CD4-positive, CD25-positive, alpha-beta regulatory T cell (primary cell): ENCODE measurements around the gene ATP6V1E1. TPM values are rescaled to one million over a fixed set of nuclear protein-coding genes. Genes with fewer than 3 reads are reported as not detected.

Source experiments
- ATAC-seq, 2 donors: fragments of 150-1000 bp; cut with Tn5 transposase; one replicate each; pipeline ENCODE4 v1.10.0; 2021; ENCODE audit warnings: low read depth in 2 of 2, moderate number of reproducible peaks in 2 of 2, moderate library complexity in 1 of 2
- DNase-seq, 3 donors: peaks; one replicate each; pipeline versions ENCODE4 v3.0.0 to v3.0.0-alpha.2; 2012 to 2022; ENCODE audit warnings: mixed read lengths in 1 of 3
- H3K27ac ChIP-seq: one replicate; pipeline ENCODE4 v1.7.0; 2013; ENCODE audit warnings: mild to moderate bottlenecking, low read length; ENCODE audit not compliant: insufficient read depth, poor library complexity, severe bottlenecking
- H3K27me3 ChIP-seq: one replicate; pipeline ENCODE4 v1.7.0; 2013; ENCODE audit warnings: low read length; ENCODE audit not compliant: control insufficient read depth, insufficient read depth
- H3K36me3 ChIP-seq: one replicate; pipeline ENCODE4 v1.7.0; 2013; ENCODE audit warnings: mild to moderate bottlenecking, low read length, moderate library complexity; ENCODE audit not compliant: control insufficient read depth, insufficient read depth
- H3K4me1 ChIP-seq: 2 replicates; pipeline ENCODE4 v1.7.0; 2013; ENCODE audit warnings: mild to moderate bottlenecking, low read length; ENCODE audit not compliant: insufficient read depth, control insufficient read depth, poor library complexity, severe bottlenecking
- H3K4me3 ChIP-seq: one replicate; pipeline ENCODE4 v1.7.0; 2013; ENCODE audit warnings: low read depth, mild to moderate bottlenecking, low read length, moderate library complexity
- H3K9me3 ChIP-seq, 2 experiments: 1 replicate in 1 of 2; 2 replicates in 1 of 2; pipeline ENCODE4 v1.7.0; 2013; ENCODE audit warnings: low read length in 2 of 2, mild to moderate bottlenecking in 1 of 2, moderate library complexity in 1 of 2; ENCODE audit not compliant: control insufficient read depth in 2 of 2
- H3K27ac Mint-ChIP-seq, 3 donors: one replicate each; pipeline ENCODE4 v1.8.0; 2020 to 2022; ENCODE audit warnings: mild to moderate bottlenecking in 3 of 3, mixed read lengths in 3 of 3, moderate library complexity in 2 of 3
- H3K27me3 Mint-ChIP-seq: one replicate; pipeline ENCODE4 v1.8.0; 2022; ENCODE audit warnings: mild to moderate bottlenecking, mixed read lengths
- H3K36me3 Mint-ChIP-seq: one replicate; pipeline ENCODE4 v1.8.0; 2020; ENCODE audit warnings: mixed read lengths
- H3K4me1 Mint-ChIP-seq, 4 donors: one replicate each; pipeline ENCODE4 v1.8.0; 2020 to 2022; ENCODE audit warnings: mixed read lengths in 4 of 4, mild to moderate bottlenecking in 1 of 4
- H3K4me3 Mint-ChIP-seq, 4 donors: one replicate each; pipeline ENCODE4 v1.8.0; 2020 to 2022; ENCODE audit warnings: mild to moderate bottlenecking in 4 of 4, mixed read lengths in 4 of 4, moderate library complexity in 3 of 4
- H3K9me3 Mint-ChIP-seq, 7 donors: one replicate each; pipeline ENCODE4 v1.8.0; 2020 to 2022; ENCODE audit warnings: mixed read lengths in 7 of 7, mild to moderate bottlenecking in 3 of 7, moderate library complexity in 2 of 7
- polyA plus RNA-seq, 4 donors: library from polyadenylated mRNA; unstranded; fragments of 300-500 nt; fragmentation: Illumina TruSeq; gene quantifications; one replicate each; pipeline ENCODE4 v1.2.3, GENCODE V29; 2021
- total RNA-seq: library from RNA; stranded (reverse); gene quantifications from one replicate; pipeline ENCODE4 v1.2.3, GENCODE V29; 2022

ATP6V1E1 gene
- total and polyA plus RNA-seq, 5 donors from 2014 or later = 68.6 to 138 (median 124) TPM

DNA sequence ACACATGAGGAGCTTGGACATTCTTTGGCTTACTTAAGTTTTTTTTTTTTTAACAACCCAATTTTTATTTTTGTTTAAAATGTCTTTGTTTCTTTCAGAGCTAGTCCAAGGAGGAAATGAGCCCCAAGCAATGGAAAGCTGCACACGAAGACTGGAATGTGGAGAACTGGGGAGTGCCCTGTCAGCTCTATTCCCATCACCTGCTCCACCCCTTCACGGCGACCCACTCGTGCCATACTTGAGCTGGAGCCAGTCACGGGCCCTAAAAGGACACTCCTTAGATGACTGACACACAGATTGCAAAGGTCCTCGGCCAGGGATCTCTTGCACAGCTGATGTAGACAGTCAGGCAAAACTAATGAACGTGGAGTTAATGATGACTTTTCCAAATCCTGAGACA lies 75.8 kb downstream of the ATP6V1E1 start:
- Mint-ChIP-seq H3K4me3 (no peak overlapping the region), H3K27ac (no peak overlapping the region), H3K36me3 (no peaks in the 10 kb centered on the region), H3K27me3 (no peaks in the 10 kb centered on the region), H3K4me1 (no peaks in the 10 kb centered on the region), H3K9me3 (peaks cover 0 to 2% (median 0%) of the 10 kb centered on the region in 7 donors)
- Histone ChIP-seq H3K4me1 (no peaks in the 10 kb centered on the region), H3K36me3 (no peaks in the 10 kb centered on the region), H3K4me3 (no peak overlapping the region), H3K27ac (no peak overlapping the region), H3K27me3 (peaks cover 3% of the 10 kb centered on the region), H3K9me3 (no peaks in the 10 kb centered on the region)
- DNase-seq = no peak
- ATAC-seq = no peak

DNA sequence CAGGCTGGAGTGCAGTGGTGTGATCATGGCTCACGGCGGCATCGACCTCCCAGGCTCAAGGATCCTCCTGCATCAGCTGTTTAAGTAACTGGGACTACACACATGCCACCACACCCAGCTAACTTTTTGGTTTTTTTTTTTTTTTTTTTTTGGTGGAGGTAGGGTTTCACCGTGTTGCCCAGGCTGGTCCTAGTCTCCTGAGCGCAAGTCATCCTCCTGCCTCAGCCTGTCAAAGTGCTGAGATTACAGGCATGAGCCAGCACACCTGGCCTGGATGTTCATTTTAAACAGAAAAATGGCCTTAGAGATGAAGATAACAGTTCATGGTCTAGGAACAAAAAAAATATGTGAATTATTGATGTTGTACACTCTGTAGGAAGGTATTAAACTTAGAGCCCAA lies 78.9 kb downstream of the ATP6V1E1 start:
- no peaks in the 10 kb centered on the region for H3K36me3 Mint-ChIP-seq
- H3K9me3 Mint-ChIP-seq = peaks cover 0 to 2% (median 0%) of the 10 kb centered on the region in 7 donors
- H3K4me1 ChIP-seq = no peaks in the 10 kb centered on the region
- DNase-seq (no peak), ATAC-seq (no peak)
- H3K27ac Mint-ChIP-seq = no peak overlapping the region
- H3K27me3 Mint-ChIP-seq = no peaks in the 10 kb centered on the region
- H3K36me3 ChIP-seq = no peaks in the 10 kb centered on the region
- H3K4me3 Mint-ChIP-seq = no peak overlapping the region
- no peak overlapping the region for H3K27ac ChIP-seq
- H3K4me3 ChIP-seq = no peak overlapping the region
- no peaks in the 10 kb centered on the region for H3K4me1 Mint-ChIP-seq
- peaks cover 3% of the 10 kb centered on the region for H3K27me3 ChIP-seq
- H3K9me3 ChIP-seq = no peaks in the 10 kb centered on the region

DNA sequence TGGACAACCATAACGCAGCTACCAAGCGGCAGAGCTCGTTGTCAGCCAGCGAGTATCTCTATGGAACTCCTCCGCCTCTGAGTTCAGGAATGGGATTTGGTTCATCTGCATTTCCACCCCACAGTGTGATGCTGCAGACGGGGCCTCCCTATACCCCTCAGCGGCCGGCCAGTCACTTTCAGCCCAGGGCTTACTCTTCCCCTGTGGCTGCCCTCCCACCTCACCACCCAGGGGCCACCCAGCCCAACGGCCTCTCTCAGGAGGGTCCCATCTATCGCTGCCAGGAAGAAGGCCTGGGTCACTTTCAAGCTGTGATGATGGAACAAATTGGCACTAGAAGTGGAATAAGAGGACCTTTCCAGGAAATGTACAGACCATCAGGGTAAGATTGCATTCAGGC lies 79.4 kb downstream of the ATP6V1E1 start:
- Histone ChIP-seq H3K4me3 (no peak overlapping the region), H3K27ac (no peak overlapping the region), H3K27me3 (peaks cover 3% of the 10 kb centered on the region), H3K4me1 (no peaks in the 10 kb centered on the region), H3K9me3 (no peaks in the 10 kb centered on the region), H3K36me3 (no peaks in the 10 kb centered on the region)
- ATAC-seq = no peak
- Mint-ChIP-seq H3K36me3 (no peaks in the 10 kb centered on the region), H3K4me1 (no peaks in the 10 kb centered on the region), H3K27me3 (no peaks in the 10 kb centered on the region), H3K27ac (no peak overlapping the region), H3K4me3 (no peak overlapping the region), H3K9me3 (peaks cover 0 to 2% (median 0%) of the 10 kb centered on the region in 7 donors)
- no peak for DNase-seq

DNA sequence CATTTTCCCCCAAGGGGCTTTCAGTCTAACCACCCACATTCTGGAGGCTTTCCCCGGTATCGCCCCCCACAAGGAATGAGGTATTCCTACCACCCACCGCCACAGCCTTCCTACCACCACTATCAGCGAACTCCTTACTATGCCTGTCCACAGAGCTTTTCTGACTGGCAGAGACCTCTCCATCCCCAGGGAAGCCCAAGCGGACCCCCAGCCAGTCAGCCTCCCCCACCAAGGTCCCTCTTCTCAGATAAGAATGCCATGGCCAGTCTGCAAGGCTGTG lies 79.9 kb downstream of the ATP6V1E1 start:
- Histone ChIP-seq H3K27ac (no peak overlapping the region), H3K4me1 (no peaks in the 10 kb centered on the region), H3K9me3 (no peaks in the 10 kb centered on the region), H3K36me3 (no peaks in the 10 kb centered on the region), H3K27me3 (peaks cover 3% of the 10 kb centered on the region), H3K4me3 (no peak overlapping the region)
- DNase-seq = no peak
- no peaks in the 10 kb centered on the region for H3K36me3 Mint-ChIP-seq
- H3K4me1 Mint-ChIP-seq = no peaks in the 10 kb centered on the region
- peaks cover 0 to 2% (median 0%) of the 10 kb centered on the region in 7 donors for H3K9me3 Mint-ChIP-seq
- H3K27ac Mint-ChIP-seq = peak overlapping the region in 1 of 3 donors; percentile 26
- ATAC-seq = no peak
- H3K27me3 Mint-ChIP-seq = no peaks in the 10 kb centered on the region
- no peak overlapping the region for H3K4me3 Mint-ChIP-seq

DNA sequence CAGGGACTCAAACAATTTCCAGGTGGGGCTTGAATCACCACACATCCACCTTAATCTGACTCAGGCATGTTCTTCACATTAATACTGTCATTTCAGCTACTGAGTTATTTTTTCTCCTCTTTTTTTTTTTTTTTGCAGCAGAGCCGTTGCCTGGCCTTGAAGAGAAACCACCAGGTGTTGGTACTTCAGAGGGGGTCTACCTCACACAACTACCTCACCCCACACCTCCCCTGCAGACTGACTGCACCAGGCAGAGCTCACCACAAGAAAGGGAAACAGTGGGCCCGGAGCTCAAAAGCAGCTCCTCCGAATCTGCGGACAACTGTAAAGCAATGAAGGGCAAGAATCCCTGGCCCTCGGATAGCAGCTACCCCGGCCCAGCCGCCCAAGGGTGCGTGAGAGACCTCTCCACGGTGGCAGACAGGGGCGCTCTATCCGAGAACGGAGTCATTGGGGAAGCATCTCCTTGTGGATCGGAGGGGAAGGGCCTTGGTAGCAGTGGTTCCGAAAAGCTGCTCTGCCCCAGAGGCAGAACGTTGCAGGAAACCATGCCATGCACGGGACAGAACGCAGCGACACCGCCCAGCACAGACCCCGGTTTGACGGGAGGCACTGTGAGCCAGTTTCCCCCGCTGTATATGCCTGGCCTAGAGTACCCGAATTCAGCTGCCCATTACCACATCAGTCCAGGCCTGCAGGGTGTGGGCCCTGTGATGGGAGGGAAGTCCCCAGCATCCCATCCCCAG lies 80.4 kb downstream of the ATP6V1E1 start:
- no peaks in the 10 kb centered on the region for H3K9me3 ChIP-seq
- no peak overlapping the region for H3K27ac ChIP-seq
- peaks cover 0 to 2% (median 0%) of the 10 kb centered on the region in 7 donors for H3K9me3 Mint-ChIP-seq
- no peaks in the 10 kb centered on the region for H3K4me1 Mint-ChIP-seq
- no peaks in the 10 kb centered on the region for H3K4me1 ChIP-seq
- H3K4me3 ChIP-seq = no peak overlapping the region
- no peaks in the 10 kb centered on the region for H3K36me3 Mint-ChIP-seq
- no peaks in the 10 kb centered on the region for H3K27me3 Mint-ChIP-seq
- H3K4me3 Mint-ChIP-seq = no peak overlapping the region
- H3K36me3 ChIP-seq = no peaks in the 10 kb centered on the region
- ATAC-seq (no peak), DNase-seq (no peak)
- H3K27me3 ChIP-seq = no peaks in the 10 kb centered on the region
- no peak overlapping the region for H3K27ac Mint-ChIP-seq

DNA sequence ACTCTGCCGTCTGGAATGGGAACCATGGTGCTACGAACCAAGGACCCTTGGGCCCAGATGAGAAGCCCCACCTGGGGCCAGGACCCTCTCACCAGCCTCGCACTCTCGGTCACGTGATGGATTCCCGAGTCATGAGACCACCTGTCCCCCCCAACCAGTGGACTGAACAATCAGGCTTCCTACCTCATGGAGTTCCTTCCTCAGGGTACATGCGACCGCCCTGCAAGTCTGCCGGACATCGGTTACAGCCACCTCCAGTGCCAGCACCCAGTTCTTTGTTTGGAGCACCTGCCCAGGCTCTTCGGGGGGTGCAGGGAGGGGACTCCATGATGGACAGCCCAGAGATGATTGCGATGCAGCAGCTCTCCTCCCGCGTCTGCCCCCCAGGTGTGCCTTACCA lies 86.1 kb downstream of the ATP6V1E1 start:
- ATAC-seq (no peak), DNase-seq (no peak)
- no peak overlapping the region for H3K4me3 Mint-ChIP-seq
- H3K9me3 Mint-ChIP-seq = no peaks in the 10 kb centered on the region
- H3K4me1 ChIP-seq = no peaks in the 10 kb centered on the region
- H3K36me3 Mint-ChIP-seq = no peaks in the 10 kb centered on the region
- no peaks in the 10 kb centered on the region for H3K4me1 Mint-ChIP-seq
- no peaks in the 10 kb centered on the region for H3K27me3 ChIP-seq
- H3K27ac ChIP-seq = no peak overlapping the region
- peak overlapping the region in 1 of 3 donors; percentile 35 for H3K27ac Mint-ChIP-seq
- peaks cover 10% of the 10 kb centered on the region for H3K27me3 Mint-ChIP-seq
- no peaks in the 10 kb centered on the region for H3K36me3 ChIP-seq
- no peak overlapping the region for H3K4me3 ChIP-seq
- no peaks in the 10 kb centered on the region for H3K9me3 ChIP-seq

Other genes with a start within 250 kb of the ATP6V1E1 start
- gene SLC25A18, start 65.3 kb downstream of the ATP6V1E1 start, total RNA-seq = not detected
- under 1 TPM in 1 of 4 donors, not detected in 3; 0.09 TPM for gene SLC25A18, start 65.3 kb downstream of the ATP6V1E1 start, polyA plus RNA-seq
- 24.5 TPM for gene BCL2L13, start 10.0 kb upstream of the ATP6V1E1 start, total RNA-seq
- gene BCL2L13, start 10.0 kb upstream of the ATP6V1E1 start, polyA plus RNA-seq = 10 to 100 TPM; 37.0 to 43.8 (median 39.8) TPM
- 17.6 TPM for gene BID, start 145.7 kb upstream of the ATP6V1E1 start, total RNA-seq
- 10 to 100 TPM; 56.2 to 84.0 (median 71.2) TPM for gene BID, start 145.7 kb upstream of the ATP6V1E1 start, polyA plus RNA-seq